Psoas muscle (tissue), 8 donors: Measurements from ENCODE around the gene CABLES1. TPM values are rescaled to one million over a fixed set of nuclear protein-coding genes. Genes with fewer than 3 reads are reported as not detected.

ENCODE experiments used
- ATAC-seq, 4 donors: fragments of 200-7000 bp; cut with Tn5 transposase; one replicate each; pipeline ENCODE4 v1.9.1; 2020; ENCODE audit warnings: moderate library complexity in 3 of 4, mild to moderate bottlenecking in 2 of 4
- DNase-seq, 2 donors: peaks; one replicate each; pipeline ENCODE4 v3.0.0-alpha.2; 2020
- H3K27ac ChIP-seq: fragments of 200-600 bp; one replicate; pipeline ENCODE4 v1.8.0; 2022
- H3K27me3 ChIP-seq, 3 donors: fragments of 200-600 bp in 1 of 3; one replicate each; pipeline versions ENCODE4 v1.6.1 to v1.8.0; 2013 to 2022; ENCODE audit warnings: low read length in 2 of 3, mild to moderate bottlenecking in 2 of 3, moderate library complexity in 1 of 3; ENCODE audit not compliant: insufficient read depth in 3 of 3
- H3K36me3 ChIP-seq, 2 donors: fragments of 200-600 bp in 1 of 2; one replicate each; pipeline versions ENCODE4 v1.6.1 to v1.8.0; 2013 to 2022; ENCODE audit warnings: low read depth in 1 of 2, mild to moderate bottlenecking in 1 of 2, moderate library complexity in 1 of 2; ENCODE audit not compliant: insufficient read depth in 1 of 2
- H3K4me1 ChIP-seq: fragments of 200-600 bp; one replicate; pipeline ENCODE4 v1.8.0; 2022
- H3K4me3 ChIP-seq: fragments of 200-600 bp; one replicate; pipeline ENCODE4 v1.8.0; 2022; ENCODE audit warnings: mild to moderate bottlenecking
- H3K9me3 ChIP-seq: fragments of 200-600 bp; one replicate; pipeline ENCODE4 v1.8.0; 2022
- WGBS, 3 donors: extraction: QIAGEN DNeasy Blood & Tissue Kit; methylation state at CpG; one replicate each; pipeline versions ENCODE4 v1.1.6 to v1.1.7; 2013; 5-methylcytosine and 5-hydroxymethylcytosine counted together
- intact Hi-C, 2 donors: fragments of 100-400 bp; cut with DNase I; formaldehyde crosslinking; loops; one replicate each; pipeline versions ENCODE4 v1.11.0 to v1.14.2; 2022
- polyA plus RNA-seq, 3 donors: library from polyadenylated mRNA; stranded (reverse); fragments of 200-250 nt; gene quantifications; one replicate each; pipeline ENCODE4 v1.2.3, GENCODE V29; 2013
- total RNA-seq, 4 donors: library from RNA; stranded (reverse); fragmentation: NEBNext Ultra II Directional in 2 of 4; extraction: Animal tissue kit (Norgen Biotek cat#: 25700) in 2 of 4; gene quantifications; one replicate each; pipeline versions ENCODE4 v1.2.1 to v1.2.4, GENCODE V29; 2021 to 2023
- TF ChIP-seq, protein P1 (sequence below): fragments of 200-600 bp; IDR thresholded peaks from one replicate; pipeline ENCODE4 v1.8.0; 2022; ENCODE audit warnings: antibody characterized with exemption
- donor health status: healthy with polysubstance abuse.
- donor health status: DM: no; HTN: no; CAD: no; lungs with moderate emphysema.
- donor health status: Bipolar disorder and iron deficiency.
- donor health status: healthy.
- donor health status: DM: yes; HTN: yes; CAD: no.
- donor health status: DM: no; HTN: no; CAD: no.
- donor health status: DM: no; HTN: no; CAD: no.
- donor health status: DM: yes; HTN: yes; CAD: no.

The CABLES1 gene
- total and polyA plus RNA-seq, 7 donors: 0.42 to 1.5 (median 0.98) TPM

DNA sequence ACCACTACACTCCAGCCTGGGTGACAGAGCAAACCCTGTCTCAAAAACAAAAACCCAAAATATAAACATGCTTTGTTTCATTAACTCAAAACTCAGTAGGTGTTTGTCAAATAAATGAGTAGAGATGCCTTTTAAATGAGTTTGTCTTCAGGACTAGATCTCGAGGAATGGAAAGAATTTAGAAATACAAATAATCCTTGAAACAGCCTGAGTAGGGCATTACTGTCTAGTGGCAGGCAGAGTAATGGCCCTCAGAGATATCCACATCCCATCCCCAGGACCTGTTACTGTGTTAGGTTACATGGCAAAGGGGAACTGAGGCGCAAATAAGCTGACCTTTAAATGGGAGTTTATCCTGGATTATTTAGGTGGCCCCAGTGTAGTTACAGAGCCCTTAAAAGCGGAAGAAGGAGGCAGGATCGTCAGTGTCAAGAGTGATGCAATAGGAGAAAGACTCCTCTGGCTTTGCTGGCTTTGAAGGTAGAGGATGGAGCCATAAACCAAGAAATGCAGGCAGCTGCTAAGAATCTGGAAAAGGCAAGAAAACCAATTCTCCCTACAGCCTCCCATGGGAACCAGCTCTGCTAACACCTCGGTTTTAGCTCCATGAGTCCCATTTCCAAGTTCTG, 63.0 kb downstream of the CABLES1 start:
- no peaks in the 10 kb centered on the region for H3K9me3 ChIP-seq
- DNase-seq (no peak), ATAC-seq (no peak)
- intact Hi-C loops: no loop called here
- no peaks in the 10 kb centered on the region for H3K4me1 ChIP-seq
- H3K4me3 ChIP-seq: no peak overlapping the region
- no peak overlapping the region for H3K27ac ChIP-seq
- H3K36me3 ChIP-seq: no peaks in the 10 kb centered on the region
- peaks cover 0 to 5% (median 3%) of the 10 kb centered on the region in 3 donors for H3K27me3 ChIP-seq
- TF ChIP-seq, protein P1, sequence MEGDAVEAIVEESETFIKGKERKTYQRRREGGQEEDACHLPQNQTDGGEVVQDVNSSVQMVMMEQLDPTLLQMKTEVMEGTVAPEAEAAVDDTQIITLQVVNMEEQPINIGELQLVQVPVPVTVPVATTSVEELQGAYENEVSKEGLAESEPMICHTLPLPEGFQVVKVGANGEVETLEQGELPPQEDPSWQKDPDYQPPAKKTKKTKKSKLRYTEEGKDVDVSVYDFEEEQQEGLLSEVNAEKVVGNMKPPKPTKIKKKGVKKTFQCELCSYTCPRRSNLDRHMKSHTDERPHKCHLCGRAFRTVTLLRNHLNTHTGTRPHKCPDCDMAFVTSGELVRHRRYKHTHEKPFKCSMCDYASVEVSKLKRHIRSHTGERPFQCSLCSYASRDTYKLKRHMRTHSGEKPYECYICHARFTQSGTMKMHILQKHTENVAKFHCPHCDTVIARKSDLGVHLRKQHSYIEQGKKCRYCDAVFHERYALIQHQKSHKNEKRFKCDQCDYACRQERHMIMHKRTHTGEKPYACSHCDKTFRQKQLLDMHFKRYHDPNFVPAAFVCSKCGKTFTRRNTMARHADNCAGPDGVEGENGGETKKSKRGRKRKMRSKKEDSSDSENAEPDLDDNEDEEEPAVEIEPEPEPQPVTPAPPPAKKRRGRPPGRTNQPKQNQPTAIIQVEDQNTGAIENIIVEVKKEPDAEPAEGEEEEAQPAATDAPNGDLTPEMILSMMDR: no peak
- 90 to 95% (median 94%) methylated on average over 5 of the region's 5 CpGs for WGBS, 3 donors

DNA sequence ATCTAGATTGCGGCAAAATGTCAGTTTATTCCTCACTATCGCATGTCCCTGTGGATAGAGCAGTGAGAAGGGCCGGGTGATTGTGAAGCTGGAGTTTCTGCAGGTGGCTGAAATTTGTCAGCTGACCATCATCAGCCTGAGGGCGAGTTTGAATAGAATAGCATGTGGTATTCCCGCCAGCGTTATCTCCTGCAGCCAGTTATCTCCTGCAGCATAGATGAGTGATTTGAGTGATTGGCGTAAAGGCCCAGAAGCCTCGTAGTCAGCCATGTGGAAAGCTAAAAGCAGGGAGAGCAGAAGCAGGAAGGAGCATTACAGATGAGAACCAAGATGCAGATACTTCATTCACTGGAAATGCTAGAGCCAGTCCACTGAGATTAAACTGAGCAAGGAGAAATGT, 65.5 kb downstream of the CABLES1 start:
- Histone ChIP-seq H3K4me3 (no peak overlapping the region), H3K36me3 (no peaks in the 10 kb centered on the region), H3K27ac (no peak overlapping the region), H3K9me3 (no peaks in the 10 kb centered on the region), H3K4me1 (no peaks in the 10 kb centered on the region), H3K27me3 (peaks cover 0 to 5% (median 1%) of the 10 kb centered on the region in 3 donors)
- intact Hi-C loops: no loop called here
- ATAC-seq (no peak), DNase-seq (no peak)
- TF ChIP-seq, protein P1: no peak
- WGBS, 3 donors: 91 to 94% (median 92%) methylated on average over 8 of the region's 8 CpGs

DNA sequence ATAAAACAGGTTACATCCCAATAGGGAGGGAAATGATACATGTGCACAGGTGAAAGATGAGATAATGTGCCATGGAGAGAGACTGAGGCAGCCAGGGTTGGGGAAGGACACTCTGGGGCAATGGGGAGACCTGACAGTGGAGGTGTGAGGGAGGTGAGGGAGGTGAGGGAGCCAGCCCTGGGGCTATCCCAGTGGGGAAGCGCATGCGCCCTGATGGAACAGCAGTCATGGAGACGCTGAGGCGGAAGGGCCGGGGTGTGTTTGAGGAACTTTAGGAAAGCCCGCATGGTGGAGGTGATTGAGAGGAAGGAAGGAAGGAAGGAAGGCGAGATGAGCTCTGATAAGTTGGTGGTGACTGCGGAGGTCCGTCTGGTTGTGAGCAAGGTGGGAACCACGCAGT, 66.5 kb downstream of the CABLES1 start:
- Histone ChIP-seq H3K27me3 (peaks cover 0 to 5% (median 1%) of the 10 kb centered on the region in 3 donors), H3K9me3 (no peaks in the 10 kb centered on the region), H3K36me3 (no peaks in the 10 kb centered on the region), H3K27ac (no peak overlapping the region), H3K4me3 (no peak overlapping the region), H3K4me1 (no peaks in the 10 kb centered on the region)
- no peak for DNase-seq
- WGBS, 3 donors: 85 to 93% (median 86%) methylated on average over 10 of the region's 10 CpGs
- intact Hi-C loops: no loop called here
- TF ChIP-seq, protein P1: no peak
- ATAC-seq: no peak

DNA sequence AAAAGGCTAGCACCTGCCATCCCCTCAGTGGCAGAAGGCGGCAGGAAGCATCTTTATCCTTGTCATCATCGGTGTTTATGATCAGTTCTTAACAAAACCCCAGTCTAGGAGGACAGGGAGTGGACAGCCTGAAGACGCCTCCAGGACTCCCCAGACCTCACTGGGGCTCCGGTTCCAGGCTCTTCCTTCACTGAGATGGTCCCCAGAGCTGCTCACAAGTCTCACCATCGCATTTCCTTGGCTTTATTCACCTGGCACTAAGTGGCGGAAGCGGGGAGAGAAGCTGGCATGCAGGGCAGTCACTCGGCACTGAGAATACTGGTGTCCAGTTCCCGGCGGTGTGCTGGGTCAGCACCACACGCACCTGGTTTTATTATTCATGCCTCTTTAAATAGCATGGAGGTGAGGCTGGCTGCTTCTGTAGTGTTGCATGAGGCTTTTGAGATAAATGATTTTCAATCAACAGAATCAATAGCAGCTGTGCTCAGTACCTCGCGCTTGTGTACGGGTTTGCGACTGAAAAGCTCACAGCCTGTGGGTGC, 68.7 kb downstream of the CABLES1 start:
- Histone ChIP-seq H3K27ac (no peak overlapping the region), H3K4me3 (no peak overlapping the region), H3K27me3 (peaks cover 0 to 5% (median 1%) of the 10 kb centered on the region in 3 donors), H3K36me3 (no peaks in the 10 kb centered on the region), H3K4me1 (no peaks in the 10 kb centered on the region), H3K9me3 (no peaks in the 10 kb centered on the region)
- TF ChIP-seq, protein P1: no peak
- intact Hi-C loops: no loop called here
- 59 to 75% (median 66%) methylated on average over 15 of the region's 15 CpGs for WGBS, 3 donors
- DNase-seq (no peak), ATAC-seq (peak; percentile 43 to 90 (median 66))
